ENCODE results near the gene DENND2D.

GRCh38 chr1:111199881-111200801 lies at the start of gene DENND2D:
- TF ChIP-seq CTCF (IDR thresholded peaks at IDR 0.05) (no peak), POLR2AphosphoS5 (IDR thresholded peaks at IDR 0.05) (no peak)

All from suprapubic skin (tissue), 3 donors.